ENCODE results near the gene EIF2D.
A peak's percentile ranks its signal among the peaks of the same experiment; 100 is the strongest.

The EIF2D gene

DNA sequence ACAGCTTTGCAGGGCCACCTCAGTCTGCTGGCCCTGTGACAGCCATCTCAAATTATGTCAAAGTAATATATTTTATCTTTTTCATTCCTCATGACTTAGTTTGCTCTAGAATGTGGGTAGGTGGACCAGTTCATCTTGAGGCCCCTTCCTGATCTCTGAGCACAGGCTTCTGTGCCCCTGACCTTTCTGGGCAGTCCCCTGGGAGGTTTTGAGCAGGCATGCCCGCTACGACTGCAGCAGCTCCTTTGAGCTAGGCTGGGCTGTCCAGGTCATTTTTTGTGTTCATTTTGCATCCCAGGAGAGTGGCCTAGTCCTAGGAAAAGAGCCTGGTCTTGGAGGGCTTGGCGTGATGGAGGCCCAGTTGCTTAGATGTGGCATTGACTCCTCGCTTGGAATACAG, 42.7 kb downstream of the EIF2D start:
- DNase-seq (ENCODE audit: low spot score): no peak

DNA sequence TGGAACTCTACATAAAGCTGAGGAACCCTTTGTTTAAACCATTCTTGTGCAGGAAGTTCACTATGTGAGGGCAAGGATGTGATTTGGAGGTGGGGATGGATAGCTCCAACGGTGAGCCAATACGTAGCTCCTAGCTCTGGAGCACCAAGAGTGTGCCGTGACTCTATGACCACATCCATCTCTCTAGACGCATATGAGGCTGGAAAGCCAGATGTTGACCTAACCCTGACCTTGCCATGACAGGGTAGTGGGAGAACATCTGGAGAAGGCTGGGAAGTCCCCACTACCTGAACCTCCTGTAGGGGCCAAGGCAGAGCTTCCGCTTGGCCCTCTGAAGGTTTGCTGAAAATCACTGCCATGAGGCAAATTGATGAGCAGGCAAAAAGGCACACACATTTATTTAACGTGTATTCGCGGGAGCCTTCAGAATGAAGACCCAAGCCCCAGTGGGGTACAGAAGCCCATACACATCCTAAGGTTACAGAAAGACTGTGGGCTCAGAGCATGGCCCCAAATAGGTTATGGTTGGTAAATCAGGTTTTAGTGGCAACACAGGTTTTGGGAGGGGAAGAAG, 43.4 kb downstream of the EIF2D start:
- no peak for DNase-seq (ENCODE audit: low spot score)

DNA sequence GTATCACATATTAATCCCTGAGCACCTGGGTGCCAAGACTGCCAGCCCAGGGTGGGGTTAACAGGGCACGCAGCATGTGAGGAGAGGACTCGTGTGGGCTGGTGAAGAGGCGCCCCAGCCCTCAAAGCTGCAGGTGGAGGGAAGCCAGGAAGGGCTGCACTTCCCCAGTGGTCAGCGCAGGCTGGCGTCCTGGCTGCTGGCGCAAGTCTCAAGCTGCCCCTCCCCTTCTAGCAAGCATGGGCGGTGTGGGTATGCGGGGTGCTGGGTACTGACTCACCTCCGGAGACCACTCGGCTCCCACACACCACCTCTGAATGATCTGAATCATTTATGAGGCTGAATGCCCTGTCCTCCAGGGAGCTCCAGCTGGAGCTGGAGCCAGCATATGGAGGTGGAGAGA, 44.0 kb downstream of the EIF2D start:
- no peak for DNase-seq (ENCODE audit: low spot score)

DNA sequence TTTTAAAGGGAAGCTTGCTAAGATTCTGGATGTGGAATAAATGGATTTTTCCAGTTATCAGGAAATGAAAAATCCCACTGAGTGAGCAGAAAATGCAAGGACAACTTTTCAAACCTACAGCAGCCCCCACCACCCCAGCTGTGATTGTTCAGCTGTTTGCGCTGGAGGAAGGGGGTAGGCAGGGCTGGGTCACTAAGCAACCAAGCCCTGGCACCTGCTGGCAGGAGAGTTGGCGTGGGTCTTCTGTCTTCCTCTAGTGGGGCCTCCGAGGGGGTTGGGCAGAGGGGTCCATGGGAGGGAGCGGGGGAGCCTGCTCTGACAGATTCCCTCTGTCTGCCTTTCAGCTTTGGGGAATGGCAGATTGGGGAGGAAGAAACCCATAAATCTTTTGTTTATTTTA, 45.3 kb downstream of the EIF2D start:
- DNase-seq (ENCODE audit: low spot score): no peak

DNA sequence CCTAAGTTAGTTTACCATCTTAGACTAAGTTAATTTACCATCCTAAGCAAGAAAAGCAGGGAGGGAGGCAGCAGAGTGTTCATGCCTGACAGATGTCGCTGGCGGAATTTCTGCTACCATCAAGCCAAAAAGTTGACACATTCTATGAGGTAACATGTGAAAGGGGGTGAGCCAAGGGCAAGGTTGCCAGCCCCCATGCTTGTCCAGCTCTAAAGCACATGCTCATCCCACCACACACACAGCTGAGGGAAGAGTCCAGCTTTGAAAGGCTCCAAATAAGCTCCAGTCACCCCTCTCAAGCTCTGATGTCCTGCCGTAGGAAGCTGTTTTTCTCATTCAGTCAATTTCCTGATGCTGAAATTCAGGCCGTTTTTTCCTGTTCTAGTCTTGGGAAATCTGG, 46.3 kb downstream of the EIF2D start:
- DNase-seq (ENCODE audit: low spot score): no peak

DNA sequence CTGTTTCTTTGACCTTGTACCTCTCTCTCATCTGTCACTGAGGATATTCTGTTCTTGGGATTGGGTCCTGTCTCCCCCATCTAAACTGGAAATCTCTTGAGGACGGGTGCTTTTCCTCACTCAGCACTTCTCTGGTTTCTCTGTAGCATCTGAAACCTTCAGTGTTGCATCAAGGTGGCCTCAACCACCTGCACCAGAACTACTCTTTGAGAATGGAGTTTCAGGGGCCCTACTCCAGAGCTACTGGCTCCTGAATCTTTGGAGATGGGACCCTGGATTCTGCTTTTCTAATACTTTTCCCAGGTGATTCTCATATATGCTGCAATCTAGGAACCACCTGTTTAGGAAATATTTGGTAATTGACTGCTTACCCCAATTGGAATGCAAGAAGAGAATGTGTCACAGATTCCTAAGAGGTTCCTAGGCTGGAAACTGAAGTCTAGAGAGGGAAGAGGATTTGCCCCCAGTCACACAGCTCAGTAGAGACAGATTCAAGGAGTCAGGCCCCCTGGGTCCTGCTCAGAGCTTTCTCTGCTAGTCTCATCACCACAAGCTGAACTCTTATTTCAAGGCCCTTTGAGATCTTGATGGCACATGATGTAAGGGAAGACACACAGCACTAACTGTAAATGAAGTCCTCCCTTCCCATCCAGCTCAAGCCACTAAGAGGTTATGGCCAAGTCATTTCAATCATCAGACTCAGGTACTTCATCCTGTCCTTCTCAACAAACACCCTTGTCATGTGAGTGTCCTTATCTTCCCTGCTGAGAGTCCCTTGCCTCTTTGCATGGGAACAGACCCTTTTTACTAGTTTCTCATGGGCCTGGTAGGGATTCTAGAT, 48.7 kb downstream of the EIF2D start:
- no peak for DNase-seq (ENCODE audit: low spot score)

DNA sequence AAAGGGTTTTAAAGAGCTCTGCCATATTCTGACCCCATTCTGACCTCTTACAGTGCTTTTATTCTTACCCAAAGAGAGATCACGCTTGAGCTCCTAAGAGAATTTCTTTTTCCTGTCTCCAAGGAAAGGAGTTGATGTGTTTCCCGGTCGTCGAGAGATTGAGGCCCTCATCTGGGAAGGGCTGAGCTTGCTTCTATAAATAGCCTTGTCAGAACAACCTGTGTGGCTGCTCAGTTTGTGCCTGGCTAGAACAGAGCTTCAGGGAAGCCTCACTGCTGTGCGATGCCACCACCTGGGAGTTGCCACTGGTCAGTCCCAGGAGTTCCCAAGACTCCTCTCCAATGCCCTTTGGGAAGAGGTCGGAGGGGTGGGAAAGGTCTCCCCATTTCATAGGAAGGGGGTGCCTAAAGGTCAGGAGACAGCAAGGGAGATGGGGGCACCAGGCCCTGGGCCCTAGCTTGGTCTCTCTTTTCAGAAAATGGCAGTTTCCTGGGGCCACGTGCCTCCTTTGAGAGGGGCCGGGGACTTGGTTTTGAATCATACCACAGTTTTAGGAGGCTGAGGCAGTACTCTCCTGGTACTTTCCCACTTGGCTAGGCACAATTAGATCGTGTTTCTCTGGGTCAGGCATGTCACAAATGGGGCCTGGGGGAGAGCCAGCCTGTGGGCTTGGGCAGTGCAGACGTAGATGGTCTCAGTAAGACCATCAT, 52.1 kb downstream of the EIF2D start:
- DNase-seq (ENCODE audit: low spot score): no peak

DNA sequence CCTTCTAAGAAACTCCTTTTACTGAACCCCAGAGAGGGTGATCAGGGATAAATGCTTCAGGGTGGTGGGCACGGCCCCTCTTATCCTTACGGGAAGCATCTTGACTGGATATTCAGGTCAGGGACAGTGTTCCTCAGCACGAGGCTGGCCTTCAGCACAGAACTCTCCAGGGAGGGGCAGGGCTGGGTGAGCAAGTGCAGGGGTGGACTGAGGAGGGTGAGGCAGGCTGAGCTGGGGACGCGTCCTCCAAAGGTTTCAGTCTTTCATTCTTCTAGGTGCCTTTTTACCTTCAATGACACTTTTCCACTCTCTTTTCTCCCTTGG, 52.6 kb downstream of the EIF2D start:
- no peak for DNase-seq (ENCODE audit: low spot score)

DNA sequence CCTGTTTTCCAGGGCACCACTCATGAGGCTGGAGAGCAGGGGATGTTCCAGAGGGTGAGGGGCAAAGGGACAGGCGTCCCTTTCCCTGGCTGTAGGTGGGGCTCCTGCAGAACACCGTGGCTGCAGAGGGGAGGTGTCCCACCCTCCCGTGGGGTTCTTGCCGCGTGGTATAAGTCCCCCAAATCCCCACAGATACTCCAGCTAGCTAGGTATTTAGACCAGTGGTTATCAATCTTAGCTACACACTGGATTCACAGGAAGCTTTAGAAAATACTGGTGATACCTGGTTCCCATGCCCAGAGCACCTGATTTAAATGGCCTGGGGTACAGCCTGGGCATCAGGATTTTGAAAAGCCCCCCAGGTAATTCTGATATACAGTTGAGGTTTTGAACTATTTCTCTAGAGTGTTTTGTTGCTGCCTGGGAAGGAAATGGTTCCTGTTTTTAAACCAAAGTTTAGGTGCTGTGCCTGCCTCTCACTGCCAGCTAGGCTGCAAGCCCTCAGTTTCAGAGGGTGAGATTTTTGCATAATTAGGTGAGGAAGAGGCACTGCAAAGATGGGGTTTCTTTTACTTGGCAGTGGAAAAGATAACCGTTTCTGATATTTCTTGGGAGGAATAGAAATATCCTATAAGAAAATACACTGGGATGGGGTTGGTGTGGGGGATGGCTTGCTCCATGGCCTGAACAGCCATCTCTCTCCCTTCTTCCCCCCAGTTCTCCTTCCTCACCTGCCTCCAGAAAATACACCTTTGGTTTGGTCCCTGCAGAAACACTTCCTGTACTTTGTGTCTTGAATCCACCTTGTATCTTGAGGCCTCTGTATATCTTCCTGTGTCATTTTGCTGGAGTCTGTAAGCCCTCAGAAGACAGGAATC, 53.2 kb downstream of the EIF2D start:
- DNase-seq (ENCODE audit: low spot score): no peak

DNA sequence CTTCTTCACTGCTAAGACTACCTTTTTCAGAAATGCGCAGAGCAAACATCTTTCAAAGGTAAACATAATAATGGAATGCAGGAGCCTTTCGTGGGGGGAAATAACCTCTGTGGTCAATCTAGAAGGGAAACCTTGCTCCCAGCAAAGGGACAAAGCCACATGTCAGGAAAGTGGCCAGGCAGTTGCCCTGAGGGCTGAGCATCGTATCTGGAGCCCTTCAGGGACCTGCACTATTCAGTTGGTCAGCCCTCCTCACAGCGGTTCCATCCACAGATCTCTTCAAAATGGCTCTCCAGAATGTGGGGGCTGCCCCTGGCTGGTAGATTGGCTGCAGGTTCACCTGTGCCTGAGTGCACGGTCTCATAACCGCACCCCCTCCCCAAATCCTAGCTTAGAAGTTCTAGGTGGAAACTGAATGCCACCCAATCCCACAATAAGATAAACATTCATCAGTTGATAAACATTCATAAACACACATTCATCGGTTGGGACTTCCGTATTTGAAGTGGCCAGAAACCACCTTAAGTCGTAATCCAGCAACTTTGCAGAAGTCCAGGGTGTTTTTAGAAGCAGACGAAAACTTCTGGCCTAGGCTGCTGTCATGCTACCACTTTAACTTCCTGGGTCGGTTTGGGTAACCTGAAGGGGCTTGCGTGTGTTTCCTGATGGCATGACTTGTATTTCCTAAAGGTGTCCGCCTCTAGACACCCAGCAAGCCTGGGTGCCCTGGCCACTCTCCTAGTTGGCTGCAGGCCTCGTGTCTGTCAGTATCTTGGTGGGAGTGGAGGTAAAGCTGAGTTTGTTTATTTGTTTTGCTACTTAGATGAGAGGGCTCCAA, 54.4 kb downstream of the EIF2D start:
- no peak for DNase-seq (ENCODE audit: low spot score)

DNA sequence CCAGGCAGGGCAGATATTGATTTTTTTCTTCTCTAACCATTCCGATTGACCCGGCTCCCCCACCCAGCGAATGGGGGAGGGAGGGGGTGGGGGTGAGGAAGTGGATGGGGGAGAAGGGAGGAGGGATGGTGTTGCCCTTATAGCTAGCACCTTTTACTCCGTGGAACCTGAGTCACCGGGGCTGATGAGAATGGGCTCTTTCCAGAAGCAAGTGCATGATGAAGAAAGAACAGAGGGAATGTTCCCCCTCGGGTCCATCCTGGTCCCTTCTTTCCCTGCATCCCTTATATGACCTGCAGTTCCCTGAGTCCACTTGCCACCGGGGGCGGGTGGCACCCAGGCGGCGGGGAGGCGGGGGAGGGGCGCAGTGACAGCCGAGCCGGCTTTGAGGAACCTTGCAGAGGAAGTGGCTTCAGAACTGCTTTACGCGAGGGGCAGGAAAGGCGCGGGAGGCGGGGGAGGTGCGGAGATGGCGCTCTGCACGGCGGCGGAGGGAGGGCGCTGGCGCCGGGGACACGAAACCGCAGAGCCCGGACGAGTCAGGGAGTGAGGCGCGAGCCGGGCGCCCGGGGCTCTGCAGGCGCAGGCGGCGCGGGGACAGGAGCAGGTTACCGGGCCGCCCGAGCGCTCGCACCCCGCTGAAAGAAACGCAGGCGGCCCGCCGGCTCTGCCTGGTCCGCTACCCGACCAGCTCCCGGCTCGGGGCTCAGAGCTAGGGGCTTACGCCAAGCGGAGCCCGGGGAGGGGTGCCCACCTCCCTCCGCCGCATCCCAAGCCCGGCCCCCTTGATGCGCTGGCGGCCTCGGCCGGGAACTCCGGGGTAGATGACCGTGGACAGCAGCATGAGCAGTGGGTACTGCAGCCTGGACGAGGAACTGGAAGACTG, 55.3 kb downstream of the EIF2D start:
- peak; percentile 7 for DNase-seq (ENCODE audit: low spot score)

DNA sequence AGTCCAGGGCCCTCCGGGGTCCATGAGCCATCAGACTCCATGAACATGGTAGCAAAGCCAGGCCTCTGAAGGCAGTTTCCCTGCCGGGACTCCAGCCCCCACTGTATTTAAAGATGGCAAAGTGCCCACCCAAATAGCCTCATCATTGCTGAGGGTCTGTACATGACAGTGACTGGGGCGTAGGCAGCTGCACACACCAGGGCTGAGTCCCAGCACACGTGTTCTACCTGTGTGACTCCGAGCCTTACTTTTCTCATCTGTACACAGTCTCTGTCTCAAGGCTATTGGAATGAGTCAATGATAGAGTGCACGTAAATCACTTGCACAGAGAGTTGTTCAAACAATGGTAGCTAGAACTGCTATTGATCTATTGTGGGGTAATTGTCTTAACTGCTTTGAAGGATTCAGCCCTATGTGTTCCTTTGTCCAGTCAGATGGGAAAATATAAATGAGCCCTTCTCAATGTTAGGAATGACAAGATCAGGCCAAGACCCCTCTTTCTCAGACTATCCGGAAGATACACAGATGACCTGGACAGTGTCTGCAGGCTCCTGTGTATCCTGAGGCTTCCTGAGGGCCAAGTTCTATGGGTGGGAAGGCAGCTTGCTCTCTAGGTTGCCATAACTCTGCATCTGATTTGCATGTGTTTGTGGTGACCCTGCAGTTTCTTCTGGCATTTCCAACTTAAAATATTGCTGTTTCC, 56.1 kb downstream of the EIF2D start:
- no peak for DNase-seq (ENCODE audit: low spot score)

DNA sequence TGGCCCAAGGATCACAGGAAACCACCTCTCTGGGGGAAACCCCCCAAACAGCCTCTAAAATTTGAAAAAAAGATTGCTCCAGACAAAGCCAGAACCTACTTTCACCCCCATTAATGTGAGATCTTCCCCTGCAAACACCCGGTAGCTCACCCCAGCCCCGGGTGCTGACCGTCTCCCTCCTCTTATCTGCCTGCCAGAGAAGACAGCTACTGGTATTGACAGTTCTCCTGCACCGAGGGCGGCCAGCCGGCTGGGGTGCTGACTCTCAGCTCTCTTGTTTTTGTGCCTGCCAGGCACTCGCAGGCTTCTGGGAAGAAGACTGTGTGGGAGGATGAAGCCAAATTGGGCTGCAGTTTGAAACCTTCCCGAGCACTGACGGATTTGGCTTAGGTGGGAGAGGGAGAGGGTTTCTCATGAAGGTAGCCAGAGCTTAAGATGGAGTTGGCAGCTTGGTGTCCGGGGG, 56.8 kb downstream of the EIF2D start:
- DNase-seq (ENCODE audit: low spot score): no peak

DNA sequence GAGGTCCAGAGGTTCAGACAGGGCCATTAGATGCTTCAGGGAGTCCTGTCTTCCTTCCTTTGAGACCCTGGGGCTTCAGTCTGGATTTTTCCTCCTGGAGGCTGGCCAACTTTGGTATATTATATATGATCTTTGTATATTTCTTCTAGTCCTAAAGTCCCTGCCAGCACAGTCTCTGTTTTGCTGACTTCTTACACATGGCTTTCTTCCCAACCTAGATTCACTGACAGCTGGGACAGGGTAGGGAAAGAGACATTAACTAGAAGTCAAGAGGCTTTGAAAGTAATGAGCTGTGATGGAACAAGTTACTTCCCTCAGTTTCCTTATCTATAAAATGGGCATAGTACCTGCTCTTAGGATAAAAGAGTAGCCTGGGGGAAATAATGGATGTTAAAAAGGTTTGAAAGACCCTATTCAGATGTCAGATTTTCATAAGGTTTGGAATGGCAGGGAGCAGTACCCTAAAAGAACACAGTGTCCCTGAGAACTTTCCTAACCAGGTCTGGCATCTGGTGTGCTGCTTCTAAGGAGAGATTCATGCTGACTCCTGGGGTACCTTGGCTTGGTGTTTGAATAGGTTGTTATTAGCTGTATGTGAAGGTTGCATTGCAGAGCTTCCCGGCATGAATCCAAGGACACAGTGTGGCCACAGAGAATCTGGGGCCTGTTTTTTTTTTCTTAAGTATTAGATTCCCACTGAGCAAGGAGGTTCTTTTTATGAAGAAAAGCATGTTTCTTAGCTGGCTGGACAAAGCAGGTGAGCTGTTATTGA, 57.4 kb downstream of the EIF2D start:
- DNase-seq (ENCODE audit: low spot score): no peak

DNA sequence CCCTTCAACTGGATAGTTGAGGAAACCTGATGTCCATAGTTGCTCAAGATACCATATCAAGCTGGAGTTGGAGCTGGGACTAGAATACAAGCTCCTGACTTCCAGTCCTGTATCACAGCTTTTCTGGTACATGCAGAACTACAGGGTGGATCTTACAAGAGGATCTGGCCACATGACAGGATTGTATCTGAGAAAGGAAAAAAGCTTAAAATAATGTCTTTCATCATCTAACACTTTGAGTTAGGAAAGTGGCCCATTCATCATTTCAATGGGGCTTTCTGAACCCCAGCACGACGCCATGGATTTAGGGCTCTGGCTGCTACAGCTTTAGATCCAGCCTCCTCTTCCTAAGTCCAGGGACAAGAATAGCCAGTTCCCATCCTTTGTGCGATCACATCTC, 58.1 kb downstream of the EIF2D start:
- no peak for DNase-seq (ENCODE audit: low spot score)

DNA sequence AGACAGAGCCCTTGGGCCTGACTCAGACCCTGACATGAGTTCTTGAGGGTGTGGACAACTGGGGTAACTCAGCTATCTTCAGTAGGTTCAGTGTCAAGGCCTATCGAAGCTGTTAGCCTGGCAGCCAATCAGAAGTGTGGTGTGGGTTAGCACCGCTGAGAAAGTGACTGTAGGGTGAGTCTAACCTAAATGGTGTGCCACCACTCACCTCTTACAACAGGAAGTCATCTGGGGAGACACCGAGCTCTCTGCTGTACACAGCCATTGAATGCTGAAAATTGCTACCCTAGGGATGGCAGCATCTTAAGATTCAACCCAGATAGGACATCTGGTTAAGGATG, 60.3 kb downstream of the EIF2D start:
- no peak for DNase-seq (ENCODE audit: low spot score)

DNA sequence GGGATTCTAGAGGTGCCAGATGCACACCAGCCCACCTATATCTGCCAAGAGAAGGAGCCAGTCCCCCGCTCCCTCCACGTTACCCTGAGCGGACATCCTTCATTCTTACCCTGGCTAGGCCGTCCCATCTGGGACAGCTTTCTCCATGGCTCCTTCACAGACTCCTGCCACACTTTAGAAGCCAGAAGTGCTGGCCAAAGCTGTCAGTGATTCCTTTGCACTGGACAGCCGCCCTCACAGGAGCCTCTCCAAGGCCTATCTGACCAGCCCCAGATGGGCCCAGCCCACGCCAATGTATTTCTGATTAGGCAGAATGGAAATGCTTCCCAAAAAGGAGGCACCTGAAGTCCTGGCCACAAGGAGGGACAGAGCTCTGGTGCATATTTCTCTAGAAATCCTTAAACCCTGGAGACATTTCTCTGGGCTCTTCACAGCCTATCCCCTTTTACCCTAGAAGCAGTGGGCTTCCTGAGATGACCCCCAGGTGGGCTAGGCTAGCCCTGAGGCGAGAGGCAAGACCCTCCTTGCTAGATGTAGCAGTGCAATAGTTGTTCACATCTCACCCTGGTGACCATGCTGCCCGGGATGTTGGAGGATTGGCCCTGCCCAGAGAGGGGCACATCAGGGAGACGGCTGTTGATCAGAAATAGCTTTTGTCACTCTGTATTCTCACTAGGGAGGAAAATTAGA, 60.8 kb downstream of the EIF2D start:
- no peak for DNase-seq (ENCODE audit: low spot score)

DNA sequence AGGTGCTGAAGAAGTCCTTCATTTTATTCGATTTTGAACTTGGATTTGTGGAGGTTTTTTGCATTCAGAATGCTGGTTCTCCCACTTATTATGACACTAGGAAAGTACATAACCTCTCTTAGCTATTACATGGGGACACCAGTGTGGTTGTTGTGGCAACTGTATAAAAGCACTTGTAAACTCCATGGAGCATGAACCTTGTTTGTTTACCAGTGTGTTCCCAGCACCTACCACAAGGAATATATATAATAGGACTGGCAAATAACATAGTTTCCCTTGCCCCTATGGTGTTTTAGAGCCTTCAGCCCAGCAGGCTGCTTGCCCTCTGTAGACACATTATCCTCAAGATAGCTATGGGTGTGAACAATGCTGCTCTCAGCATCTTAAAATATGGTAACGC, 61.8 kb downstream of the EIF2D start:
- no peak for DNase-seq (ENCODE audit: low spot score)

DNA sequence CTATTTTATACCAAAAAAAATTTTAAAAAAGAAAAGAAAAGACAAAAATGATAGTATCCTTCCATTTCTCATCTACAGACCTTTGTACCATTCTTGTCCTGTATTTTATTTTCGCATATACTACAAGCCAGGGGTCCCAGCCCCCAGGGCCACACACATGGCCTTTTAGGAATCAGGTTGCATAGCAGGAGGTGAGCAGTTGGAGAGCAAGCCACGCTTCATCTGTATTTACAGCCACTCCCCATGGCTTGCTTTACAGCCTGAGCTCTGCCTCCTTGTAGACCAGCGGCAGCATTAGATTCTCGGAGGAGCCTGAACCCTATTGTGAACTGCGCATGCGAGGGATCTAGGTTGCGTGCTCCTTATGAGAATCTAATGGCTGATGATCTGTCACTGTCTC, 65.2 kb downstream of the EIF2D start:
- DNase-seq (ENCODE audit: low spot score): no peak
